HFFc6 (cell line): ENCODE data around the gene TMEM129. TPM values are rescaled to one million over a fixed set of nuclear protein-coding genes. Genes with fewer than 3 reads are reported as not detected.

Experiments
- DNase-seq: peaks from one replicate; pipeline ENCODE4 v3.0.0-alpha.2; 2018
- H3K27ac Mint-ChIP-seq: 2 replicates; pipeline ENCODE4 v1.8.0; 2020; ENCODE audit warnings: mild to moderate bottlenecking, mixed read lengths
- H3K27me3 Mint-ChIP-seq: 2 replicates; pipeline ENCODE4 v1.8.0; 2021; ENCODE audit warnings: mild to moderate bottlenecking, moderate library complexity, mixed read lengths; ENCODE audit not compliant: insufficient read depth
- H3K36me3 Mint-ChIP-seq: 2 replicates; pipeline ENCODE4 v1.8.0; 2021; ENCODE audit warnings: low read depth, mixed read lengths
- H3K4me1 Mint-ChIP-seq: 2 replicates; pipeline ENCODE4 v1.8.0; 2020; ENCODE audit warnings: low read depth, mixed read lengths
- H3K4me3 Mint-ChIP-seq: 2 replicates; pipeline ENCODE4 v1.8.0; 2020; ENCODE audit warnings: mild to moderate bottlenecking, moderate library complexity, mixed read lengths
- H3K9me3 Mint-ChIP-seq: 2 replicates; pipeline ENCODE4 v1.8.0; 2020; ENCODE audit warnings: mild to moderate bottlenecking, mixed read lengths
- CTCF ChIP-seq: fragments of 200-600 bp; sonication (generic); IDR thresholded peaks from 2 replicates; pipeline ENCODE4 v1.5.0; 2021; ENCODE audit warnings: antibody characterized with exemption, mild to moderate bottlenecking
- total RNA-seq, 6 experiments: library from RNA; stranded (reverse); fragmentation: NEBNext Ultra II Directional; extraction: Animal tissue kit (Norgen Biotek cat#: 25700); gene quantifications; 2 replicates in 1 of 6; 3 replicates in 5 of 6; pipeline ENCODE4 v1.2.3, GENCODE V29; 2021

TMEM129 gene
- total RNA-seq, 6 experiments from 2014 or later: 24.6 to 36.7 (median 27.7) TPM

GRCh38 chr4:1749370-1749769 lies 28.2 kb upstream of the TMEM129 start:
- TF ChIP-seq CTCF: no peak
- H3K27ac Mint-ChIP-seq: no peak overlapping the region
- H3K27me3 Mint-ChIP-seq: peaks cover 3% of the 10 kb centered on the region; the same call in 1 of the 2 replicates
- DNase-seq: no peak
- H3K4me3 Mint-ChIP-seq: no peak overlapping the region
- no peaks in the 10 kb centered on the region for H3K9me3 Mint-ChIP-seq
- no peaks in the 10 kb centered on the region for H3K36me3 Mint-ChIP-seq
- no peaks in the 10 kb centered on the region for H3K4me1 Mint-ChIP-seq

GRCh38 chr4:1748465-1748995 lies 27.4 kb upstream of the TMEM129 start:
- TF ChIP-seq CTCF: peak; percentile 96
- peak; percentile 66 for DNase-seq
- Mint-ChIP-seq H3K27ac (no peak overlapping the region), H3K36me3 (0 out of 2 replicates have a peak, but pooled peaks cover 2% of the 10 kb centered on the region), H3K4me1 (no peaks in the 10 kb centered on the region), H3K4me3 (no peak overlapping the region), H3K9me3 (no peaks in the 10 kb centered on the region), H3K27me3 (peaks cover 2% of the 10 kb centered on the region; the same call in 1 of the 2 replicates)

GRCh38 chr4:1747603-1747967 lies 26.5 kb upstream of the TMEM129 start:
- H3K27ac Mint-ChIP-seq: no peak overlapping the region
- 0 out of 2 replicates have a peak, but pooled peaks cover 4% of the 10 kb centered on the region for H3K36me3 Mint-ChIP-seq
- no peaks in the 10 kb centered on the region for H3K9me3 Mint-ChIP-seq
- no peak overlapping the region for H3K4me3 Mint-ChIP-seq
- no peaks in the 10 kb centered on the region for H3K4me1 Mint-ChIP-seq
- no peak for DNase-seq
- H3K27me3 Mint-ChIP-seq: peaks cover 2% of the 10 kb centered on the region; the same call in 1 of the 2 replicates
- no peak for TF ChIP-seq CTCF

- DNase-seq: no peak
- H3K4me1 Mint-ChIP-seq: no peaks in the 10 kb centered on the region
- H3K27me3 Mint-ChIP-seq: peaks cover 2% of the 10 kb centered on the region; the same call in 1 of the 2 replicates
- TF ChIP-seq CTCF: no peak
- H3K27ac Mint-ChIP-seq: no peak overlapping the region
- 0 out of 2 replicates have a peak, but pooled peaks cover 4% of the 10 kb centered on the region for H3K36me3 Mint-ChIP-seq
- no peak overlapping the region for H3K4me3 Mint-ChIP-seq
- H3K9me3 Mint-ChIP-seq: no peaks in the 10 kb centered on the region
These were observed 25.9 kb upstream of the TMEM129 start for GRCh38 chr4:1746919-1747602.

- DNase-seq: peak; percentile 65
- TF ChIP-seq CTCF: peak; percentile 95
These were observed 25.2 kb upstream of the TMEM129 start for GRCh38 chr4:1746265-1746691.

More at GRCh38 chr4:1746265-1746691, 25.2 kb upstream of the TMEM129 start:
- Mint-ChIP-seq H3K4me1 (no peaks in the 10 kb centered on the region), H3K4me3 (no peak overlapping the region), H3K27me3 (peaks cover 2% of the 10 kb centered on the region; the same call in 1 of the 2 replicates), H3K36me3 (0 out of 2 replicates have a peak, but pooled peaks cover 4% of the 10 kb centered on the region), H3K27ac (no peak overlapping the region), H3K9me3 (no peaks in the 10 kb centered on the region)
